ENCODE measurements around the gene ULK4. TPM values are rescaled to one million over a fixed set of nuclear protein-coding genes. Genes with fewer than 3 reads are reported as not detected.
"Not testable (repeated sequence)": the region's sequence is repeated elsewhere in the genome, so short reads cannot be mapped to it uniquely, and the experiment has no call there.

ULK4 gene
- total RNA-seq, 2 donors from 2014 or later, result 30.5 to 31.5 TPM

DNA sequence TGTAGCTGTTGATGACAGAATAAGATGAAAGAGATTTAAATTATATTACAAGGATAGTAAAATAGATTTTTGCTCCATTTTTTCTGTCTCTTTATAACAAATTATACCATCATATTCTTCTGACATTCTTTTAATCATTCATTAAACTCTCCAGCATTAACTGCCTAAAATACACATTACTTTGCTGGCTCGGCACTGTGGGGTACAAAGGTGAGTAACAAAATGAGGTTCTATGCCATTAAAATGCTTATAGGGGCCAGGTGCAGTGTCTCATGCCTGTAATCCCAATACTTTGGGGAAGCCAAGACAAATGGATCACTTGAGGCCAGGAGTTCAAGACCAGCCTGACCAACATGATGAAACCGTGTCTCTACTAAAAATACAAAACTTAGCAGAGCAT lies 81.5 kb downstream of the ULK4 start:
- H3K36me3 Mint-ChIP-seq (ENCODE audit: low read depth), result peaks cover 3% of the 10 kb centered on the region
- H3K27me3 Mint-ChIP-seq, result no peaks in the 10 kb centered on the region
- H3K4me3 Mint-ChIP-seq, result no peak overlapping the region
- H3K27ac Mint-ChIP-seq, result no peak overlapping the region
- H3K9me3 ChIP-seq (ENCODE audit: control insufficient read depth, low read length, poor library complexity, severe bottlenecking), result no peaks in the 10 kb centered on the region
- H3K4me1 Mint-ChIP-seq, result no peaks in the 10 kb centered on the region
- DNase-seq (no peak), ATAC-seq (no peak)

DNA sequence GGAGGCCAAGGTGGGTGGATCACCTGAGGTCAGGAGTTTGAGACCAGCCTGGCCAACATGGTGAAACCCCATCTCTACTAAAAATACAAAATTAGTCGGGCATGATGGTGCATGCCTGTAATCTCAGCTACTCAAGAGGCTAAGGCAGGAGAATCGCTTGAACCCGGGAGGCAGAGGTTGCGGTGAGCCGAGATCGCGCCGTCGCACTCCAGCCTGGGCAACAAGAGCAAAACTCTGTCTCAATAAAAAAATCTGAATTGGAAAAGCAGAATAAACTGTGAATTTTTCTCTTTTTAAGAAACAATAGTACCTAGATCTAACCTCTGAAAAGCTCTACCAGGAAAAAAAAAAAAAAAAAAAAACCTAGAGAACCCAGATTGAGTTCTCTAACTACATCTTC lies 84.2 kb downstream of the ULK4 start:
- H3K4me1 Mint-ChIP-seq; H3K27me3 Mint-ChIP-seq; H3K36me3 Mint-ChIP-seq (ENCODE audit: low read depth); H3K9me3 ChIP-seq (ENCODE audit: control insufficient read depth, low read length, poor library complexity, severe bottlenecking); H3K4me3 Mint-ChIP-seq; ATAC-seq; H3K27ac Mint-ChIP-seq; DNase-seq: not testable (repeated sequence)

DNA sequence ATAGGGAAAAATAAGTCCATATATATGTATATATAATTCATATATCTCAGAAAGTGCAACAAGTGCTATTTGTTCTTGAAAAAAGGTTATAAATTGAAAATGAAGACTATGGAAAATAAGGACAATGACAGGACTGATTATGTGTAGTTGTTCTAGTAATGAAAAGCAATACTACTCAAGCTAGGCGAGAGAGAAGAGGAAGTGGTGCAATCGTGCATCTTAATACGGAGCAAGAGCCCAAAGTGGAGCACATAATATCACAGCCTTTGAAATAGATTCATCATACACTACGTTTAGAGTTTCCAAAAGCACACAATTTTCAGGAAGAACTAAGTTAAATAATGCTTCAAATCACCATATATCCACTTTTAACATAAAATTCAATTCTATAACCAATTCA lies 87.9 kb downstream of the ULK4 start:
- no peak overlapping the region for H3K27ac Mint-ChIP-seq
- H3K9me3 ChIP-seq (ENCODE audit: control insufficient read depth, low read length, poor library complexity, severe bottlenecking), result no peaks in the 10 kb centered on the region
- H3K4me1 Mint-ChIP-seq, result peaks cover 2% of the 10 kb centered on the region
- H3K36me3 Mint-ChIP-seq (ENCODE audit: low read depth), result peaks cover 9% of the 10 kb centered on the region
- no peaks in the 10 kb centered on the region for H3K27me3 Mint-ChIP-seq
- no peak overlapping the region for H3K4me3 Mint-ChIP-seq
- ATAC-seq (no peak), DNase-seq (no peak)

DNA sequence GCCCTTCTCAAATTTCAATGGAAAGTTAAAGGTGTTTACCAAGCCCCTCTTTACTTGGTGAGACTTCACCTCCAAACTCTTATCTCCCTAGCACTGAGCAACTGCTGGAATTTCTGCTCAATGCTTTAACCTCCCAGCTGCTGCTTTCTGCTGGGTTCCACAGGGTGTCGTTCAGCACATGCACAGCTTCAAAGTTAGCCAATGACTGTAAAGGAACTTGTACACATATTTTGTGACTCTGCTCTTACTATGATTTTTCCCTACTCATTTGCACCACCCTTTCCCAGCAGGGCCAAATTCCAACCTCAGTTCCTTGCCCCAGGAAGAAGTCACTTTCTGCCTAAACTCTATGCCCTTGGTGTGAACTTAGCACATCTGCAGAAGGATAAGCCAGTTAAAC lies 89.7 kb downstream of the ULK4 start:
- no peak for ATAC-seq

DNA sequence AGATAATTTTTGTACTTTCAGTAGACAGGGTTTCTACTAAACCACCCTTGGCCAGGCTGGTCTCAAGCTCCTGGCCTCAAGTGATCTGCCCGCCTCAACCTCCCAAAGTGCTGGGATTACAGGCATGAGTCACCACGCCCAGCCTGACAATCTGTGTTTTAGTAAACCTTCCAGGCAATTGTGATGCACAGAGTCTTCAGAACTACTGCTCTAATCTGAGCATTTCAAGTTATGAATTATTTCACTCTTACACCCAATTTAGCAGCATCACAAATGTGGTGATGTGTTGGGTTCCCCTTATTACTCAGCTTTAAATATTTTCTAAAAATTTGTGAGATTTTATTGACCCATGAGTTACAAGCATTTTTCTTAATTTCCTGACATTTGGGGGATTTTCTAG lies 94.4 kb downstream of the ULK4 start:
- no peaks in the 10 kb centered on the region for H3K9me3 ChIP-seq (ENCODE audit: control insufficient read depth, low read length, poor library complexity, severe bottlenecking)
- no peak overlapping the region for H3K27ac Mint-ChIP-seq
- peaks cover 10% of the 10 kb centered on the region for H3K36me3 Mint-ChIP-seq (ENCODE audit: low read depth)
- H3K4me1 Mint-ChIP-seq, result peaks cover 2% of the 10 kb centered on the region
- H3K4me3 Mint-ChIP-seq, result no peak overlapping the region
- ATAC-seq (no peak), DNase-seq (no peak)
- no peaks in the 10 kb centered on the region for H3K27me3 Mint-ChIP-seq

More for the DNA sequence above, 89.7 kb downstream of the ULK4 start:
- Mint-ChIP-seq H3K36me3 (ENCODE audit: low read depth) (peaks cover 9% of the 10 kb centered on the region), H3K4me3 (no peak overlapping the region), H3K4me1 (peaks cover 2% of the 10 kb centered on the region), H3K27me3 (no peaks in the 10 kb centered on the region), H3K27ac (no peak overlapping the region)
- H3K9me3 ChIP-seq (ENCODE audit: control insufficient read depth, low read length, poor library complexity, severe bottlenecking), result no peaks in the 10 kb centered on the region
- no peak for DNase-seq

DNA sequence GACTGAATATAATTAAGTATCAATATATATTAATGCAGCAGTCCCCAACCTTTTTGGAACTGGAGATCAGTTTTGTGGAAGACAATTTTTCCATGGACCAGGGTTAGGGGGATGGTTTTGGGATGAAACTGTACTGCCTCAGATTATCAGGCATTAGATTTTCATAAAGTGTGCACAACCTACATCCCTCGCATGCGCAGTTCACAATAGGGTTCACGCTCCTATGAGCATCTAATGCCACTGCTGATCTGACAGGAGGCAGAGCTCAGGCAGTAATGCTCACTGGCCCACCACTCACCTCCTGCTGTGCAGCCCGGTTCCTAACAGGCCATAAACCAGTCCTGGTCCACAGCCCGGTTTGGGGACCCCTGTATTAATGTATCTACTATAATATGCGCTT lies 95.6 kb downstream of the ULK4 start:
- no peaks in the 10 kb centered on the region for H3K9me3 ChIP-seq (ENCODE audit: control insufficient read depth, low read length, poor library complexity, severe bottlenecking)
- ATAC-seq, result no peak
- no peak for DNase-seq
- no peak overlapping the region for H3K4me3 Mint-ChIP-seq
- no peak overlapping the region for H3K27ac Mint-ChIP-seq
- H3K27me3 Mint-ChIP-seq, result no peaks in the 10 kb centered on the region
- no peaks in the 10 kb centered on the region for H3K4me1 Mint-ChIP-seq
- peaks cover 8% of the 10 kb centered on the region for H3K36me3 Mint-ChIP-seq (ENCODE audit: low read depth)

DNA sequence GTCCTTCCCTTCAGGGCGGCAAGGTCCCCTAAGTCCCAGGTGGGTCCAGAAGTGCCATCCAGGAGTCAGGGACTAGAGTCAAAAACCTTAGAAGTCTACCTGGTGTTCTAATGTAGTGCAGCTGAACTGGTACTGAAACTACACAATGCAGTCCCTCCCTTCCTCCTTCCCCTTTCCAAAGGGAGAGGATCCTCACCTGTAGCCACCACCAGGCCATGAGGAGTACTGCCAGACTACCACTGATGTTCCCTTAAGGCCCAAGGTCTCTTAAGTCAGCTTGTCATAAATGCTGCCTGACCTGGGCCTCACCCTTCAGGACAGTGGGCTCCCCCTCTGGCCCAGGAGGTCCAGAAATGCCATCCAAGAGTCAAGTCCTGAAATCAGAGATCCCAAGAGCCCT lies 98.9 kb downstream of the ULK4 start:
- no peak overlapping the region for H3K4me3 Mint-ChIP-seq
- H3K36me3 Mint-ChIP-seq (ENCODE audit: low read depth), result peaks cover 5% of the 10 kb centered on the region
- no peaks in the 10 kb centered on the region for H3K4me1 Mint-ChIP-seq
- no peaks in the 10 kb centered on the region for H3K27me3 Mint-ChIP-seq
- no peaks in the 10 kb centered on the region for H3K9me3 ChIP-seq (ENCODE audit: control insufficient read depth, low read length, poor library complexity, severe bottlenecking)
- DNase-seq (no peak), ATAC-seq (no peak)
- no peak overlapping the region for H3K27ac Mint-ChIP-seq

DNA sequence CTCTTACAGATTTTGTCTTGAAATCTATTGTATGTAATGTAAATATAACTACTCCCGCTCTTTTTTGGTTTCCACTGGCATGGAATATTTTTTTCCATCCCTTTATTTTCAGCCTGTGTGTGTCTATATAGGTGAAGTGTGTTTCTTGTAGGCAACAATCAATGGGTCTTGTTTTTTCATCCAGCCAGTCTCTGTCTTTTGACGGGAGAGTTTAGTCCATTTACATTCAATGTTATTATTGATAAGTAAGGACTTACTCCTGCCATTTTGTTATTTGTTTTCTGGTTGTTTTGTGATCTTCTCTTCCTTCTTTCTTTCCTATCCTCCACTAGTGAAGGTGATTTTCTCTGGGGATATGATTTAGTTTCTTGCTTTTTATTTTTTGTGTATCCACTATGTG lies 101.4 kb downstream of the ULK4 start:
- H3K4me1 Mint-ChIP-seq; H3K27me3 Mint-ChIP-seq; H3K4me3 Mint-ChIP-seq; H3K9me3 ChIP-seq (ENCODE audit: control insufficient read depth, low read length, poor library complexity, severe bottlenecking); DNase-seq; H3K27ac Mint-ChIP-seq; H3K36me3 Mint-ChIP-seq (ENCODE audit: low read depth); ATAC-seq: not testable (repeated sequence)

DNA sequence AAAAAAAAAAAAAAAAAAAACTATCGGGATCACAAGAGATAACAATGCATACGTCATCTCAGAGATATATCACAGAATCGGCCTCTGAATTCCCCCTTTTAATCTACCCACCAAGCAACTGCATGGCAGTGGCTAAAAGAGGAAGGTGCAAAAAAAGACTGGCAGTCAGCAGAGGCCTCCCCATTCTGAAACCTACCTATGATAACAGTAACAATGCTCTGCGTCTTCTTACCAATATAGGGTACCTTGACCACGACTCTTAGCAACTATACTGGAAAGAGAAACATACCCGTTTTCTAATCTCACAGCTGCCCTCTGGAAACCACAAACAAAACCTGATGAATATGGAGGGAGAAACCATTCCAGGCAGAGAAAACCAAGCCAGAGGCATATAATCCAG lies 106.9 kb downstream of the ULK4 start:
- DNase-seq (no peak), ATAC-seq (no peak)
- no peak overlapping the region for H3K4me3 Mint-ChIP-seq
- H3K4me1 Mint-ChIP-seq, result peaks cover 2% of the 10 kb centered on the region
- H3K9me3 ChIP-seq (ENCODE audit: control insufficient read depth, low read length, poor library complexity, severe bottlenecking), result no peaks in the 10 kb centered on the region
- H3K27me3 Mint-ChIP-seq, result no peaks in the 10 kb centered on the region
- peaks cover 2% of the 10 kb centered on the region for H3K36me3 Mint-ChIP-seq (ENCODE audit: low read depth)
- H3K27ac Mint-ChIP-seq, result no peak overlapping the region

DNA sequence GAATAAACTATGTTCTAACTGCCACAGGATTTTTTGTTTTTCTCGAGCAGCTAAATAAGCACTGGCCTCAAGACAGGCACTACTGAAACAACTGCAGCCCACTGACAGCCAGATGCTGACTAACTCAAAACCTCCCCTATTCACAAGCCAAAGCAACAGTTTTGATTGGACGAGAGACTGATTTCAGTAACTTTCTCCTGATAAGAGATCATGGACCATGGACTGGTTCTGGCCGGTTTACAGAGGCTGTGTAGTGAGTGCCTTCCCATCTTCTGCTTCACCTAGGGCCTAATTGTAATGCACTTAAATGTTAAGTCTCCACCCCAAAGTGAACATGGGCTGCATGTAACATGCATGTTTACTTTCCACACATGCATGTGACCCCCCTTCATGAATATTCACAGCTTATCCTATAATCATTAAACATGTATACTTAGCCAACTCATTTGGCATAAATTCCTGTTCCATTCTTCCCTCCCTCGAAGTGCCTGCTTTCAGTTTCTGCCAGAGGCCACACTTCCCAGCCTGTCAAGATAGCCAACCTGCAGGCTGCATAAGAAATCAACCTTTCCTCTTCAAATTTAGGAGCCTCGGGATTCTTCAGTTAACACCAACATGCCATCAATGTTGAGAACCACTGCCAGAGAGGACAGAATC lies 108.2 kb downstream of the ULK4 start:
- H3K27me3 Mint-ChIP-seq, result no peaks in the 10 kb centered on the region

DNA sequence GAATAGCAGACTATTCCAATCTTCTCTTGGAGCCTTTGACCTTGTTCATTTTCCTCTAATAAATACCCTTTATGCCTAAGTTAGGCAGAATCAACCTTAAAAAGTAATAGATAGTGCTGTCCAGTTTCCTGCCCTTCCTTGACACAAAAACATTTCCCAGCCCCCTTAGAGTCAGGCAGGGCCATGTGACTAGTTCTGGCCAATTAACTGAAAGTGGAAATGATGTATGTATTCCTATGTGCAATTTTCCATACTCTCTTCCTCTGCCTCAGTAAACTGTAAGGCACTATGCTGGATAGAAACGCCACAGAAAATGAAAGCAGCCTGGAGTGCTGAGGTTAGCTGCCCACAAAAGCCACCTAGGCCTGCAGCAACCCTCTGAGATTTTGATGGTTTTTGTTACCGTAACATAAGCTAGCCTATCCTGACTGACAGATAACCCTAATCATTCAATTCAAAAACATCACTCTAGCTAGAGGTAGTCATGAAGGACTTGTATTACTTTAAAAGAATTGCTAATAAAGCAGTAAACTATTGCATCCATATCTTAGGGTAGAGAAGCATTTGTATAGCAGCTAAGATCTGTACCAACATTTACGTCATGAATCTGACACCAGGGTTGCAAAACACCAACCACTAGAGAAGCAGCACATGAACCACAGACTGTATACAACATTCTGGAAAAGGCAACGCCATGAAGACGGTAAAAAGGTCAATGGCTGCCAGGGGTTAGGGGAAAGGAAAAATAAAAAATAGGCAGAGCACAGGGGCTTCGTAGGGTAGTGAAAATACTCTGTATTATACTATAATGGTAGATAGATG lies 112.9 kb downstream of the ULK4 start:
- Mint-ChIP-seq H3K4me1 (peaks cover 10% of the 10 kb centered on the region), H3K36me3 (ENCODE audit: low read depth) (peaks cover 2% of the 10 kb centered on the region), H3K27ac (no peak overlapping the region), H3K4me3 (no peak overlapping the region), H3K27me3 (no peaks in the 10 kb centered on the region)
- ATAC-seq (no peak), DNase-seq (no peak)
- no peaks in the 10 kb centered on the region for H3K9me3 ChIP-seq (ENCODE audit: control insufficient read depth, low read length, poor library complexity, severe bottlenecking)

More for the DNA sequence above, 108.2 kb downstream of the ULK4 start:
- H3K27ac Mint-ChIP-seq, result no peak overlapping the region
- H3K9me3 ChIP-seq (ENCODE audit: control insufficient read depth, low read length, poor library complexity, severe bottlenecking), result no peaks in the 10 kb centered on the region
- no peak overlapping the region for H3K4me3 Mint-ChIP-seq
- DNase-seq, result no peak
- H3K4me1 Mint-ChIP-seq, result peaks cover 9% of the 10 kb centered on the region
- H3K36me3 Mint-ChIP-seq (ENCODE audit: low read depth), result peaks cover 2% of the 10 kb centered on the region
- ATAC-seq, result no peak

DNA sequence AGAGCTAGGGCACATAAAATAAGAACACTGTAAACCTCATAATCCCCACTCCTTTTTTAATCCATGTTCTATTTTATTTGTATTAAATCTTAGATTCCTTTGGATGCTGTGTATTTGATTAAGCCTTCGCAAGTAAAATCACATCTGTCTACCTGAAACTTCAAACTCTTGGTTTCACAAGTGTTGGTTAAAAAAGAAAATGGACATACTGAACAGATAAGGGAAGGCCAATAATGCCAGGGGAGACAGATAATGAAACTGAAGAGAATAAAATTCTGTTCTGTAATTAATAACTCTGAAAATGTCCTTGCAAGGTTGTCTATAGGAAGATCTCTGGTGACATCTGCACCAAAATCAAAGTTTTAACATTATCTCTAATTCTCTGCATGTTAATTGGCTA lies 114.2 kb downstream of the ULK4 start:
- H3K27me3 Mint-ChIP-seq, result no peaks in the 10 kb centered on the region
- no peak overlapping the region for H3K4me3 Mint-ChIP-seq
- H3K9me3 ChIP-seq (ENCODE audit: control insufficient read depth, low read length, poor library complexity, severe bottlenecking), result no peaks in the 10 kb centered on the region
- H3K36me3 Mint-ChIP-seq (ENCODE audit: low read depth), result peaks cover 2% of the 10 kb centered on the region
- H3K4me1 Mint-ChIP-seq, result peaks cover 10% of the 10 kb centered on the region
- H3K27ac Mint-ChIP-seq, result no peak overlapping the region
- DNase-seq (no peak), ATAC-seq (no peak)

DNA sequence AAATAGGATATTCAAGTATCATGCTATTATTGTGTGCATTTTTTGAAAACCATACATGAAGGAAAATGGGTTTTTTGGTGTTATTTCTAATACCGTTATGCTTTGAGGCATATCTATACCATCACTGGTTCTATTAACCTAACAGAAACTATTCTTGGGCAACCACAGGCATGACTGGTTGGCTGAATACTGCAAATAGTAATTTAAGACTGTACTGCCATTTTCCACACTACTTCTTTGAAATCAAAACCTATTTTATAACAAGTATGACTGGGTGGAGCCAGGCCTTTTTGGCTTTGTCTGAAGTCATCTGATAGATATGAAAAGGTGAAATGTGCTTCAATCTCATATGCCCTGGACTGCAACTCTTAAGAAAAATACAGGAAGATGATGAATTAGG lies 115.1 kb downstream of the ULK4 start:
- Mint-ChIP-seq H3K4me3 (no peak overlapping the region), H3K27ac (no peak overlapping the region), H3K36me3 (ENCODE audit: low read depth) (no peaks in the 10 kb centered on the region), H3K4me1 (peaks cover 10% of the 10 kb centered on the region), H3K27me3 (no peaks in the 10 kb centered on the region)
- no peaks in the 10 kb centered on the region for H3K9me3 ChIP-seq (ENCODE audit: control insufficient read depth, low read length, poor library complexity, severe bottlenecking)
- no peak for ATAC-seq
- DNase-seq, result no peak

DNA sequence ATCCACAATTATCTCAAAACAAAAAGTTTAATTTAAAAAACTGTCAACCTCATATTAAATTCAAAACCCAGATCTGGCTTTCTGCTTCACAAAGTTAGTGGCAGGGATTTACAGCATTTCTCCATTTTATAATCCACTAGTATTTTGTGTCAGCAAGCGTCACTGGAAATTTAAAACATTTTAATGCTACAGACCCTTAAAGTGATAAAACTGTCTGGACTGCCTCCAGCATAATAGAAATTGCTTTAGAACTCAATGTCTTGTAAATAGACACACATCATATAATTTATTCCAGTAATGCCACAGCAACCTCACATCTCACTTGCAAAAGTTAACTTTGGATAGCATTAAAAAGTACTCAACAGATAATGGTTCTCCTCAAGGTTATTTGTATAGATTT lies 116.1 kb downstream of the ULK4 start:
- no peak for ATAC-seq
- no peaks in the 10 kb centered on the region for H3K9me3 ChIP-seq (ENCODE audit: control insufficient read depth, low read length, poor library complexity, severe bottlenecking)
- no peak overlapping the region for H3K4me3 Mint-ChIP-seq
- peaks cover 10% of the 10 kb centered on the region for H3K4me1 Mint-ChIP-seq
- DNase-seq, result no peak
- no peaks in the 10 kb centered on the region for H3K36me3 Mint-ChIP-seq (ENCODE audit: low read depth)
- no peaks in the 10 kb centered on the region for H3K27me3 Mint-ChIP-seq
- H3K27ac Mint-ChIP-seq, result no peak overlapping the region

Data from T-helper 17 cell (primary cell).